Body of pancreas (tissue), 4 donors: Measurements from ENCODE around the gene RPTOR.

Experiments
- POLR2A ChIP-seq, 3 donors: fragments of 450-650 bp; IDR thresholded peaks; one replicate each; pipeline ENCODE4 v1.6.1; 2016; ENCODE audit warnings: antibody characterized with exemption in 3 of 3, mild to moderate bottlenecking in 2 of 3
- TF ChIP-seq, protein P1 (sequence below), 7 experiments: fragments of 450-650 bp in 4 of 7; fragments of 200-600 bp in 3 of 7; sonication (generic) in 3 of 7; IDR thresholded peaks; one replicate each; pipeline ENCODE4 v1.5.1; 2016 to 2019; ENCODE audit warnings: antibody characterized with exemption in 7 of 7

DNA sequence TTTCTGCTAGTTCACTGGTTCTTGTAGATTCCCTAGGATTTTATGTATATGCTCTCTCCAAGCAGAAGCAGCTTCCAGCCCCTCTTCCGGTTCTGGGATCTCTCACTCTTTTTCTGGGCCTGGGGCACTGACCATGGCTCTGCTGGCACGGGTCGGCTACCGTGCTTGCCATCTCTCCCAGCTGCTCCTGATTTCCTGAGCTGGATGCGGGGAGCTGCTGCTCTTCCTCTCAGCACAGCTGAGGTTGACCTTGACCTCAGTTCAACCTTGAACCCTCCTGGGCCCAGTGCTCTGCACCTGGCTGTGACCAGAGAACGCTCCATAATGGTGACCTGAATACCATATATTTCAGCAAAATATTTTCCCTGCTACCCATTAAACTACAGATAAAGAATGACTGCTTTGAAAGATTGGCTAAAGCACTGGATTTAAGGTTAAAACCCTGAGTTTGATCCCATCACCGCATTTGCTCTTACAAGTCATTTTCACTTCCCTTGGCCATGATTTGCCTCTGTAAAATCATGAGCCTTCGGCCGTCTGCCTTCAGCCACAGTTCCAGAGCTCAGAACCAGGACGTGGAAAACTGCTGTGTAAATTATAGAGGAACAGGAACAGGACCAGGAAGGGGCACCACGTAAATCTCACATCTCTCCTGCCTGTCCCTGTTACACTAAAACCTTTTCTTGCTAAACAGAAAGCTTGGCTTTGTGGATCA is 316.2 kb downstream of the RPTOR start:
- TF ChIP-seq, protein P1, sequence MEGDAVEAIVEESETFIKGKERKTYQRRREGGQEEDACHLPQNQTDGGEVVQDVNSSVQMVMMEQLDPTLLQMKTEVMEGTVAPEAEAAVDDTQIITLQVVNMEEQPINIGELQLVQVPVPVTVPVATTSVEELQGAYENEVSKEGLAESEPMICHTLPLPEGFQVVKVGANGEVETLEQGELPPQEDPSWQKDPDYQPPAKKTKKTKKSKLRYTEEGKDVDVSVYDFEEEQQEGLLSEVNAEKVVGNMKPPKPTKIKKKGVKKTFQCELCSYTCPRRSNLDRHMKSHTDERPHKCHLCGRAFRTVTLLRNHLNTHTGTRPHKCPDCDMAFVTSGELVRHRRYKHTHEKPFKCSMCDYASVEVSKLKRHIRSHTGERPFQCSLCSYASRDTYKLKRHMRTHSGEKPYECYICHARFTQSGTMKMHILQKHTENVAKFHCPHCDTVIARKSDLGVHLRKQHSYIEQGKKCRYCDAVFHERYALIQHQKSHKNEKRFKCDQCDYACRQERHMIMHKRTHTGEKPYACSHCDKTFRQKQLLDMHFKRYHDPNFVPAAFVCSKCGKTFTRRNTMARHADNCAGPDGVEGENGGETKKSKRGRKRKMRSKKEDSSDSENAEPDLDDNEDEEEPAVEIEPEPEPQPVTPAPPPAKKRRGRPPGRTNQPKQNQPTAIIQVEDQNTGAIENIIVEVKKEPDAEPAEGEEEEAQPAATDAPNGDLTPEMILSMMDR (IDR thresholded peaks at IDR 0.05) = no peak
- TF ChIP-seq POLR2A (IDR thresholded peaks at IDR 0.05) = no peak
